ENCODE measurements around the gene ADGRL3. TPM values are rescaled to one million over a fixed set of nuclear protein-coding genes. Genes with fewer than 3 reads are reported as not detected.

The ADGRL3 gene
- total RNA-seq, 2 experiments from 2014 or later, result not detected

GRCh38 chr4:62093735-62094134, 893.6 kb downstream of the ADGRL3 start:
- Mint-ChIP-seq H3K9me3 (ENCODE audit: low read depth) (peaks cover 15% of the 10 kb centered on the region), H3K27ac (no peak overlapping the region)
- POLR2A ChIA-PET, result no interaction called here

GRCh38 chr4:62096881-62097280, 896.8 kb downstream of the ADGRL3 start:
- Mint-ChIP-seq H3K27ac (no peak overlapping the region), H3K9me3 (ENCODE audit: low read depth) (peaks cover 4% of the 10 kb centered on the region), H3K4me3 (no peak overlapping the region), H3K27me3 (no peaks in the 10 kb centered on the region), H3K36me3 (ENCODE audit: low read depth) (no peaks in the 10 kb centered on the region), H3K4me1 (no peaks in the 10 kb centered on the region)
- ATAC-seq (no peak), DNase-seq (no peak)
- CTCF ChIA-PET, result no interaction called here
- POLR2A ChIA-PET, result no interaction called here
- intact Hi-C loops (cut with DNase I, micrococcal nuclease), result no loop called here

More at GRCh38 chr4:62093735-62094134, 893.6 kb downstream of the ADGRL3 start:
- ATAC-seq (no peak), DNase-seq (no peak)
- intact Hi-C loops (cut with DNase I, micrococcal nuclease), result no loop called here
- no peaks in the 10 kb centered on the region for H3K4me1 Mint-ChIP-seq
- H3K27me3 Mint-ChIP-seq, result no peaks in the 10 kb centered on the region
- H3K36me3 Mint-ChIP-seq (ENCODE audit: low read depth), result no peaks in the 10 kb centered on the region
- H3K4me3 Mint-ChIP-seq, result no peak overlapping the region
- CTCF ChIA-PET, result no interaction called here

GRCh38 chr4:62115216-62115615, 915.1 kb downstream of the ADGRL3 start:
- ChIA-PET POLR2A (no interaction called here), CTCF (no interaction called here)
- H3K4me3 Mint-ChIP-seq, result no peak overlapping the region
- no peaks in the 10 kb centered on the region for H3K27me3 Mint-ChIP-seq
- H3K9me3 Mint-ChIP-seq (ENCODE audit: low read depth), result peaks cover 9% of the 10 kb centered on the region
- H3K36me3 Mint-ChIP-seq (ENCODE audit: low read depth), result no peaks in the 10 kb centered on the region
- ATAC-seq (no peak), DNase-seq (no peak)
- no peaks in the 10 kb centered on the region for H3K4me1 Mint-ChIP-seq
- no peak overlapping the region for H3K27ac Mint-ChIP-seq
- intact Hi-C loops (cut with DNase I, micrococcal nuclease), result no loop called here

GRCh38 chr4:62117886-62118285, 917.8 kb downstream of the ADGRL3 start:
- ChIA-PET CTCF (no interaction called here), POLR2A (no interaction called here)
- no peak overlapping the region for H3K4me3 Mint-ChIP-seq
- no peak overlapping the region for H3K27ac Mint-ChIP-seq
- no peak for ATAC-seq
- intact Hi-C loops (cut with DNase I, micrococcal nuclease), result no loop called here
- peaks cover 5% of the 10 kb centered on the region for H3K9me3 Mint-ChIP-seq (ENCODE audit: low read depth)
- DNase-seq, result no peak
- no peaks in the 10 kb centered on the region for H3K36me3 Mint-ChIP-seq (ENCODE audit: low read depth)
- no peaks in the 10 kb centered on the region for H3K27me3 Mint-ChIP-seq
- H3K4me1 Mint-ChIP-seq, result no peaks in the 10 kb centered on the region

GRCh38 chr4:62118558-62118957, 918.4 kb downstream of the ADGRL3 start:
- peaks cover 6% of the 10 kb centered on the region for H3K9me3 Mint-ChIP-seq (ENCODE audit: low read depth)
- CTCF ChIA-PET, result no interaction called here
- POLR2A ChIA-PET, result no interaction called here
- H3K36me3 Mint-ChIP-seq (ENCODE audit: low read depth), result no peaks in the 10 kb centered on the region
- H3K4me3 Mint-ChIP-seq, result no peak overlapping the region
- H3K27ac Mint-ChIP-seq, result no peak overlapping the region
- no peaks in the 10 kb centered on the region for H3K27me3 Mint-ChIP-seq
- intact Hi-C loops (cut with DNase I, micrococcal nuclease), result no loop called here
- ATAC-seq, result no peak
- H3K4me1 Mint-ChIP-seq, result no peaks in the 10 kb centered on the region
- DNase-seq, result no peak

GRCh38 chr4:62119195-62119594, 919.1 kb downstream of the ADGRL3 start:
- ATAC-seq (no peak), DNase-seq (no peak)
- Mint-ChIP-seq H3K4me3 (no peak overlapping the region), H3K27me3 (no peaks in the 10 kb centered on the region), H3K36me3 (ENCODE audit: low read depth) (no peaks in the 10 kb centered on the region), H3K27ac (no peak overlapping the region), H3K4me1 (no peaks in the 10 kb centered on the region), H3K9me3 (ENCODE audit: low read depth) (peaks cover 8% of the 10 kb centered on the region)
- ChIA-PET POLR2A (no interaction called here), CTCF (no interaction called here)
- intact Hi-C loops (cut with DNase I, micrococcal nuclease), result no loop called here

GRCh38 chr4:62126064-62126732, 926.1 kb downstream of the ADGRL3 start:
- ATAC-seq (no peak), DNase-seq (no peak)
- no peaks in the 10 kb centered on the region for H3K36me3 Mint-ChIP-seq (ENCODE audit: low read depth)
- no peaks in the 10 kb centered on the region for H3K27me3 Mint-ChIP-seq
- ChIA-PET CTCF (no interaction called here), POLR2A (no interaction called here)
- no peak overlapping the region for H3K4me3 Mint-ChIP-seq
- intact Hi-C loops (cut with DNase I, micrococcal nuclease), result no loop called here
- no peak overlapping the region for H3K27ac Mint-ChIP-seq
- peaks cover 18% of the 10 kb centered on the region for H3K9me3 Mint-ChIP-seq (ENCODE audit: low read depth)
- H3K4me1 Mint-ChIP-seq, result no peaks in the 10 kb centered on the region
